ENCODE measurements around the gene R3HDM4. TPM values are rescaled to one million over a fixed set of nuclear protein-coding genes. Genes with fewer than 3 reads are reported as not detected.

The R3HDM4 gene
- total RNA-seq, 2 experiments from 2014 or later: 63.7 to 73.7 TPM

GRCh38 chr19:932648-933552 is 19.9 kb upstream of the R3HDM4 start:
- ATAC-seq: peak; percentile 67
- peaks cover 22% of the 10 kb centered on the region for H3K4me1 Mint-ChIP-seq
- no peaks in the 10 kb centered on the region for H3K27me3 Mint-ChIP-seq
- peaks cover 9% of the 10 kb centered on the region for H3K36me3 Mint-ChIP-seq
- peak overlapping the region; percentile 39 for H3K4me3 Mint-ChIP-seq
- CTCF ChIA-PET: interaction anchor here (1.1 to 2.4 kb wide), 5 partner anchors 10 to 52 kb away, joined by 3 to 12 read pairs (median 4); partner anchors contain the start of gene WDR18
- H3K27ac Mint-ChIP-seq: peak overlapping the region; percentile 65
- DNase-seq: peak; percentile 52
- peaks cover 3% of the 10 kb centered on the region for H3K9me3 Mint-ChIP-seq (ENCODE audit: low read depth)

GRCh38 chr19:931860-932647 is 19.0 kb upstream of the R3HDM4 start:
- H3K9me3 Mint-ChIP-seq (ENCODE audit: low read depth): no peaks in the 10 kb centered on the region
- ATAC-seq (no peak), DNase-seq (no peak)
- H3K36me3 Mint-ChIP-seq: peaks cover 5% of the 10 kb centered on the region
- H3K4me1 Mint-ChIP-seq: peaks cover 16% of the 10 kb centered on the region
- H3K27me3 Mint-ChIP-seq: no peaks in the 10 kb centered on the region
- CTCF ChIA-PET: interaction anchor here (0.7 to 2.4 kb wide), 8 partner anchors 9 to 162 kb away, joined by 3 to 12 read pairs (median 4); partner anchors contain the start of genes MED16 and WDR18
- H3K27ac Mint-ChIP-seq: no peak overlapping the region
- no peak overlapping the region for H3K4me3 Mint-ChIP-seq

- H3K4me3 Mint-ChIP-seq: no peak overlapping the region
- H3K4me1 Mint-ChIP-seq: peaks cover 13% of the 10 kb centered on the region
- no peak for DNase-seq
- no peaks in the 10 kb centered on the region for H3K9me3 Mint-ChIP-seq (ENCODE audit: low read depth)
- CTCF ChIA-PET: interaction anchor here (1.3 kb wide), 1 partner anchor 54 kb away, joined by 4 read pairs; the partner anchor contains the start of gene WDR18
- H3K27ac Mint-ChIP-seq: no peak overlapping the region
- ATAC-seq: no peak
- H3K36me3 Mint-ChIP-seq: peaks cover 5% of the 10 kb centered on the region
- no peaks in the 10 kb centered on the region for H3K27me3 Mint-ChIP-seq
Measured at GRCh38 chr19:929891-930258, 16.9 kb upstream of the R3HDM4 start.

GRCh38 chr19:929203-929890 is 16.3 kb upstream of the R3HDM4 start:
- CTCF ChIA-PET: interaction anchor here (1.3 kb wide), 1 partner anchor 54 kb away, joined by 4 read pairs; the partner anchor contains the start of gene WDR18

GRCh38 chr19:928471-929202 is 15.6 kb upstream of the R3HDM4 start:
- H3K27ac Mint-ChIP-seq: no peak overlapping the region
- CTCF ChIA-PET: interaction anchor here (1.3 kb wide), 1 partner anchor 55 kb away, joined by 4 read pairs; the partner anchor contains the start of gene WDR18

More at GRCh38 chr19:929203-929890, 16.3 kb upstream of the R3HDM4 start:
- Mint-ChIP-seq H3K27me3 (no peaks in the 10 kb centered on the region), H3K27ac (no peak overlapping the region), H3K36me3 (peaks cover 5% of the 10 kb centered on the region), H3K9me3 (ENCODE audit: low read depth) (no peaks in the 10 kb centered on the region), H3K4me3 (no peak overlapping the region), H3K4me1 (peaks cover 16% of the 10 kb centered on the region)
- DNase-seq: no peak
- no peak for ATAC-seq

GRCh38 chr19:927780-928401 is 14.9 kb upstream of the R3HDM4 start:
- no peak for ATAC-seq
- no peaks in the 10 kb centered on the region for H3K9me3 Mint-ChIP-seq (ENCODE audit: low read depth)

More at GRCh38 chr19:928471-929202, 15.6 kb upstream of the R3HDM4 start:
- no peak overlapping the region for H3K4me3 Mint-ChIP-seq
- no peaks in the 10 kb centered on the region for H3K9me3 Mint-ChIP-seq (ENCODE audit: low read depth)
- peaks cover 5% of the 10 kb centered on the region for H3K36me3 Mint-ChIP-seq
- DNase-seq: no peak
- no peaks in the 10 kb centered on the region for H3K27me3 Mint-ChIP-seq
- peaks cover 18% of the 10 kb centered on the region for H3K4me1 Mint-ChIP-seq
- no peak for ATAC-seq

GRCh38 chr19:927351-927779 is 14.3 kb upstream of the R3HDM4 start:
- Mint-ChIP-seq H3K36me3 (peaks cover 5% of the 10 kb centered on the region), H3K4me3 (no peak overlapping the region), H3K27me3 (no peaks in the 10 kb centered on the region), H3K4me1 (peaks cover 11% of the 10 kb centered on the region), H3K27ac (no peak overlapping the region), H3K9me3 (ENCODE audit: low read depth) (no peaks in the 10 kb centered on the region)
- DNase-seq (no peak), ATAC-seq (no peak)
- CTCF ChIA-PET: interaction anchor here (1.3 kb wide), 1 partner anchor 56 kb away, joined by 4 read pairs; the partner anchor contains the start of gene WDR18

More at GRCh38 chr19:927780-928401, 14.9 kb upstream of the R3HDM4 start:
- Mint-ChIP-seq H3K4me1 (peaks cover 15% of the 10 kb centered on the region), H3K36me3 (peaks cover 5% of the 10 kb centered on the region), H3K27ac (no peak overlapping the region), H3K27me3 (no peaks in the 10 kb centered on the region), H3K4me3 (no peak overlapping the region)
- CTCF ChIA-PET: interaction anchor here (1.3 kb wide), 1 partner anchor 56 kb away, joined by 4 read pairs; the partner anchor contains the start of gene WDR18
- no peak for DNase-seq

GRCh38 chr19:926589-927350 is 13.8 kb upstream of the R3HDM4 start:
- CTCF ChIA-PET: interaction anchor here (1.3 kb wide), 1 partner anchor 57 kb away, joined by 4 read pairs; the partner anchor contains the start of gene WDR18
- Mint-ChIP-seq H3K27me3 (no peaks in the 10 kb centered on the region), H3K9me3 (ENCODE audit: low read depth) (no peaks in the 10 kb centered on the region), H3K27ac (peak overlapping the region; percentile 68), H3K4me1 (peaks cover 10% of the 10 kb centered on the region), H3K36me3 (peaks cover 5% of the 10 kb centered on the region), H3K4me3 (peak overlapping the region; percentile 75)
- DNase-seq (peak; percentile 64), ATAC-seq (no peak)

- peaks cover 4% of the 10 kb centered on the region for H3K36me3 Mint-ChIP-seq
- H3K9me3 Mint-ChIP-seq (ENCODE audit: low read depth): no peaks in the 10 kb centered on the region
- peaks cover 14% of the 10 kb centered on the region for H3K4me1 Mint-ChIP-seq
- H3K27ac Mint-ChIP-seq: peak overlapping the region; percentile 40
- no peaks in the 10 kb centered on the region for H3K27me3 Mint-ChIP-seq
- ATAC-seq (no peak), DNase-seq (no peak)
- H3K4me3 Mint-ChIP-seq: peak overlapping the region; percentile 75
- CTCF ChIA-PET: interaction anchor here (1.3 kb wide), 1 partner anchor 58 kb away, joined by 4 read pairs; the partner anchor contains the start of gene WDR18
Measured at GRCh38 chr19:926323-926588, 13.2 kb upstream of the R3HDM4 start.

GRCh38 chr19:925526-926322 is 12.7 kb upstream of the R3HDM4 start, which contains the start of gene ARID3A:
Gene ARID3A (plus strand): TSS chr19:926035. CDS start chr19:929529, 3,494 bp downstream.
- CTCF ChIA-PET: interaction anchor here (1.2 to 7.4 kb wide), 3 partner anchors 13 to 62 kb away, joined by 7 to 163 read pairs (median 18); partner anchors contain the start of gene WDR18
- H3K27me3 Mint-ChIP-seq: no peaks in the 10 kb centered on the region
- peak within 1 kb of the TSS; percentile 77 for H3K4me3 Mint-ChIP-seq
- DNase-seq: peak; percentile 82
- H3K9me3 Mint-ChIP-seq (ENCODE audit: low read depth): no peaks in the 10 kb centered on the region
- peak; percentile 68 for ATAC-seq
- H3K27ac Mint-ChIP-seq: peak within 1 kb of the TSS; percentile 75
- H3K36me3 Mint-ChIP-seq: peaks cover 2% of the 10 kb centered on the region
- H3K4me1 Mint-ChIP-seq: peaks cover 17% of the 10 kb centered on the region
